ENCODE measurements around the gene DTX4. TPM values are rescaled to one million over a fixed set of nuclear protein-coding genes. Genes with fewer than 3 reads are reported as not detected.

Gene DTX4
- total RNA-seq, 2 experiments from 2014 or later, result 0.18 to 0.45 TPM

GRCh38 chr11:59182457-59183151 is 10.7 kb downstream of the DTX4 start:
- no peak overlapping the region for H3K4me3 Mint-ChIP-seq
- CTCF ChIA-PET, result interaction anchor here (1.0 to 3.3 kb wide), 5 partner anchors 10 to 34 kb away, joined by 3 to 16 read pairs (median 3); partner anchors contain the start of gene DTX4
- POLR2A ChIA-PET, result no interaction called here
- H3K27me3 Mint-ChIP-seq (ENCODE audit: low read depth), result peaks cover 5% of the 10 kb centered on the region
- DNase-seq, result no peak
- H3K9me3 Mint-ChIP-seq (ENCODE audit: insufficient read depth), result no peaks in the 10 kb centered on the region
- H3K27ac Mint-ChIP-seq, result no peak overlapping the region
- H3K4me1 Mint-ChIP-seq (ENCODE audit: low read depth), result no peaks in the 10 kb centered on the region
- no peak for ATAC-seq
- no peaks in the 10 kb centered on the region for H3K36me3 Mint-ChIP-seq (ENCODE audit: low read depth)

DNA sequence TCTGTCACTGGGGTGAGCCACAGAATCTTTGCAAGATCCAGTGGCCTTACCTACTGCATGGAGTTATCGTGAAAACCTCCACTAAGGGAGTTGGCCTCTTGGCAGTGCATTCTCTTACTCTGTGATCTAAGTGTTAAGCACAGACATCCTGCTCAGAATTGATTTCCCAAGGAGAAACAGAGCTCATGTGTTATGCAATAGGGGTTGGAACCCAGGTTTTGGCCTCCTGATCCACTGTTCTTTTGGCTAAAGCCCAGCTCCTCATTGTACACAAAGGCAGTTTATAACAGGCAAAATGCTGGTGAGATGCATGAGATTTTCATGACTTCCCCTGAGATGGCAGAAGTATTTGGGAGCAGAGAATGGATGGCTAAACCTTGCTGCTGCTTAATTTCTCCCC is 11.8 kb downstream of the DTX4 start:
- no peak overlapping the region for H3K27ac Mint-ChIP-seq
- ATAC-seq (no peak), DNase-seq (no peak)
- no peaks in the 10 kb centered on the region for H3K36me3 Mint-ChIP-seq (ENCODE audit: low read depth)
- H3K4me1 Mint-ChIP-seq (ENCODE audit: low read depth), result no peaks in the 10 kb centered on the region
- POLR2A ChIA-PET, result no interaction called here
- CTCF ChIA-PET, result interaction anchor here (0.9 to 4.5 kb wide), 2 partner anchors 10 to 48 kb away, joined by 3 to 113 read pairs; partner anchors contain the start of gene DTX4
- no peaks in the 10 kb centered on the region for H3K9me3 Mint-ChIP-seq (ENCODE audit: insufficient read depth)
- no peak overlapping the region for H3K4me3 Mint-ChIP-seq
- peaks cover 3% of the 10 kb centered on the region for H3K27me3 Mint-ChIP-seq (ENCODE audit: low read depth)

DNA sequence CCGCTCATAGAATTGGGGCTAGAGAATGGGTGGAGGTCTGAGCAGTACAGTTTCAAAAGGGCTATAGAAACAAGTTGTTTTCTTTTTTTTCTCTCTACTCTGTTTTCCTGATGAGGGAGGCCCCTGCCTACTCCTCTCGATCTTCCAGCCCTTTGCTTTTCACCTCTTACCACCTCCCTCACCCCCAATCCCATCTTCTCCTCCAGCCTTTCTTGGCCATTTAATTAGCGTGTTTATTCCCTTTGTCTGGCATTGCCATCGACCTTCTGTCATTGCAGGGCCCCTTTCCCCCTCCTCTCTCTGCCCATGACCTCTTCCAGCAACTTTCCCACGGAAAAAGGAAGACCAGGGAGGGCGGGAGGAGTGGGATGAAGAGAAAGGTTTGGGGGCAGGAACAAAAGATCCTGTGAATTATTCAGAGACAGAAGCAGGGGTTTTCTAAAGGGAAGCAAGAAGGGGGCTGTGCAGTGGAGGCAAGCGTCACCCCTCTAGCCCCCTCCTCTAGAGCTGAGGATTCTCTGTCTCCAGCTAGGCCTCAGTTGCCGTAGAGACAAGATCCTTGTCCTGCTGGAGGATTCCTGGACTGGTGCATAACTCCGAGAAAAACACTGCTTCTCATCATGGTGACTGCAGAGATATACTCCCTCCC is 12.9 kb downstream of the DTX4 start:
- H3K27me3 Mint-ChIP-seq (ENCODE audit: low read depth), result peaks cover 3% of the 10 kb centered on the region
- no peak for DNase-seq
- POLR2A ChIA-PET, result no interaction called here
- H3K36me3 Mint-ChIP-seq (ENCODE audit: low read depth), result no peaks in the 10 kb centered on the region
- H3K27ac Mint-ChIP-seq, result no peak overlapping the region
- ATAC-seq, result no peak
- CTCF ChIA-PET, result interaction anchor here (1.0 to 4.5 kb wide), 5 partner anchors 11 to 493 kb away, joined by 3 to 113 read pairs (median 18); partner anchors contain the start of gene DTX4
- no peaks in the 10 kb centered on the region for H3K4me1 Mint-ChIP-seq (ENCODE audit: low read depth)
- H3K4me3 Mint-ChIP-seq, result no peak overlapping the region
- no peaks in the 10 kb centered on the region for H3K9me3 Mint-ChIP-seq (ENCODE audit: insufficient read depth)

GRCh38 chr11:59185386-59185945 is 13.5 kb downstream of the DTX4 start:
- Mint-ChIP-seq H3K9me3 (ENCODE audit: insufficient read depth) (no peaks in the 10 kb centered on the region), H3K4me1 (ENCODE audit: low read depth) (no peaks in the 10 kb centered on the region), H3K27ac (no peak overlapping the region), H3K27me3 (ENCODE audit: low read depth) (peaks cover 3% of the 10 kb centered on the region), H3K4me3 (no peak overlapping the region), H3K36me3 (ENCODE audit: low read depth) (no peaks in the 10 kb centered on the region)
- CTCF ChIA-PET, result interaction anchor here (1.0 to 4.5 kb wide), 13 partner anchors 9 to 492 kb away, joined by 3 to 113 read pairs (median 7); partner anchors contain the start of gene DTX4
- DNase-seq (no peak), ATAC-seq (no peak)
- POLR2A ChIA-PET, result no interaction called here

GRCh38 chr11:59186130-59186594 is 14.2 kb downstream of the DTX4 start:
- Mint-ChIP-seq H3K36me3 (ENCODE audit: low read depth) (no peaks in the 10 kb centered on the region), H3K4me3 (no peak overlapping the region), H3K4me1 (ENCODE audit: low read depth) (peaks cover 4% of the 10 kb centered on the region), H3K27me3 (ENCODE audit: low read depth) (peaks cover 3% of the 10 kb centered on the region), H3K9me3 (ENCODE audit: insufficient read depth) (no peaks in the 10 kb centered on the region), H3K27ac (no peak overlapping the region)
- CTCF ChIA-PET, result interaction anchor here (0.6 to 4.5 kb wide), 16 partner anchors 8 to 286 kb away, joined by 3 to 113 read pairs (median 5); partner anchors contain the start of gene DTX4
- DNase-seq, result peak; percentile 53
- POLR2A ChIA-PET, result interaction anchor here (1.2 kb wide), 1 partner anchor 15 kb away, joined by 3 read pairs; no protein-coding TSS in a partner anchor
- peak; percentile 71 for ATAC-seq

- peaks cover 5% of the 10 kb centered on the region for H3K4me1 Mint-ChIP-seq (ENCODE audit: low read depth)
- no peak overlapping the region for H3K4me3 Mint-ChIP-seq
- no peaks in the 10 kb centered on the region for H3K9me3 Mint-ChIP-seq (ENCODE audit: insufficient read depth)
- POLR2A ChIA-PET, result interaction anchor here (1.2 kb wide), 1 partner anchor 16 kb away, joined by 3 read pairs; no protein-coding TSS in a partner anchor
- H3K27me3 Mint-ChIP-seq (ENCODE audit: low read depth), result peaks cover 3% of the 10 kb centered on the region
- DNase-seq (no peak), ATAC-seq (no peak)
- no peak overlapping the region for H3K27ac Mint-ChIP-seq
- CTCF ChIA-PET, result interaction anchor here (1.1 to 4.5 kb wide), 9 partner anchors 9 to 129 kb away, joined by 4 to 113 read pairs (median 8); partner anchors contain the start of gene DTX4
- no peaks in the 10 kb centered on the region for H3K36me3 Mint-ChIP-seq (ENCODE audit: low read depth)
Observed at GRCh38 chr11:59187035-59187434, 15.1 kb downstream of the DTX4 start.

- no peaks in the 10 kb centered on the region for H3K36me3 Mint-ChIP-seq (ENCODE audit: low read depth)
- no peak for DNase-seq
- peaks cover 5% of the 10 kb centered on the region for H3K4me1 Mint-ChIP-seq (ENCODE audit: low read depth)
- POLR2A ChIA-PET, result interaction anchor here (1.2 kb wide), 1 partner anchor 16 kb away, joined by 3 read pairs; no protein-coding TSS in a partner anchor
- peaks cover 3% of the 10 kb centered on the region for H3K27me3 Mint-ChIP-seq (ENCODE audit: low read depth)
- H3K9me3 Mint-ChIP-seq (ENCODE audit: insufficient read depth), result no peaks in the 10 kb centered on the region
- no peak overlapping the region for H3K4me3 Mint-ChIP-seq
- CTCF ChIA-PET, result interaction anchor here (0.6 to 4.5 kb wide), 7 partner anchors 8 to 300 kb away, joined by 3 to 113 read pairs (median 17); partner anchors contain the start of gene DTX4
- ATAC-seq, result no peak
- H3K27ac Mint-ChIP-seq, result no peak overlapping the region
Observed at GRCh38 chr11:59187587-59187986, 15.7 kb downstream of the DTX4 start.

GRCh38 chr11:59188954-59189353 is 17.0 kb downstream of the DTX4 start:
- ATAC-seq, result no peak
- H3K4me1 Mint-ChIP-seq (ENCODE audit: low read depth), result peaks cover 5% of the 10 kb centered on the region

DNA sequence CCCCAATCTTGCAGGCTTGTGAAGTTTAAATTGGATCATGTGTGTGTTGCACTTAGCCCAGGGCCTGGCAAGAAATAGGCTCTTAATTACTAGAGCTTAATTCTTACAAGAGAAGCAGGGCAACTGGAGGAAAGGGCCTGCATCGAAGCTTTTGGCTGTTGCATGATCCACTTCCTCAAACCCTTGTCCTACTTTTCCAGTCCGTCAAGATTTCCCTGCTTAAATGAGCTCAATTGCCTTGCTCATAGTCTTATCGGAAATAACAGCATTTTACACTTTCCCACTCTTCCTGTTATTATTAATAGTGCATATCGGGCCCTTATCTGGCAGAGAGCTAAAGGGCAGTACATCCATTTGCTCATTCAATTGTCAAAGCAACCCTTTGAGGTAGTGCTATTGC is 18.1 kb downstream of the DTX4 start:
- H3K4me1 Mint-ChIP-seq (ENCODE audit: low read depth), result peaks cover 5% of the 10 kb centered on the region
- H3K4me3 Mint-ChIP-seq, result no peak overlapping the region
- H3K36me3 Mint-ChIP-seq (ENCODE audit: low read depth), result no peaks in the 10 kb centered on the region
- DNase-seq (no peak), ATAC-seq (no peak)
- ChIA-PET CTCF (interaction anchor here (1.2 to 2.7 kb wide), 2 partner anchors 19 to 32 kb away, joined by 3 to 21 read pairs; partner anchors contain the start of gene DTX4), POLR2A (no interaction called here)
- H3K9me3 Mint-ChIP-seq (ENCODE audit: insufficient read depth), result no peaks in the 10 kb centered on the region
- H3K27ac Mint-ChIP-seq, result no peak overlapping the region
- peaks cover 4% of the 10 kb centered on the region for H3K27me3 Mint-ChIP-seq (ENCODE audit: low read depth)

More at GRCh38 chr11:59188954-59189353, 17.0 kb downstream of the DTX4 start:
- DNase-seq, result no peak
- peaks cover 3% of the 10 kb centered on the region for H3K27me3 Mint-ChIP-seq (ENCODE audit: low read depth)
- H3K27ac Mint-ChIP-seq, result no peak overlapping the region
- no peaks in the 10 kb centered on the region for H3K36me3 Mint-ChIP-seq (ENCODE audit: low read depth)
- POLR2A ChIA-PET, result no interaction called here
- CTCF ChIA-PET, result interaction anchor here (2.7 kb wide), 1 partner anchor 18 kb away, joined by 21 read pairs; the partner anchor contains the start of gene DTX4
- H3K9me3 Mint-ChIP-seq (ENCODE audit: insufficient read depth), result no peaks in the 10 kb centered on the region
- H3K4me3 Mint-ChIP-seq, result no peak overlapping the region

DNA sequence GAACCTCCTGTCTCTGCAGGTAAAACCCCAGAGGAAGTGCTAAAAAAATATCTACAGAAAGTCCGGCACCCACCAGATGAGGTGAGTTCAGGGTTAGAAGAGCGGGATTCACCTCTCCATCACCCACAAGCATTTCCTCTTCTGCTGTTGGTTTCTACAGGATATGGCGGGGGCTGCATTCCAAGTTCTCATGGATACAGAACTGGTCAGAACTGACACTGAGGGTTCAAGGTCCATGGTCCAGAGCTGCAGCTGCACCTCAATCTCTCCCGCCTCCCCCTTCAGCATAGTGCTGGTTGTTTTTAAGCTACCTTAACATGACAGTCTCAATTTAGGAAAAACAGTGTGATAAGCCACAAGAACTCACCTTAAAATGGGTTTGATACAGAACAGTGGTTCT is 19.2 kb downstream of the DTX4 start:
- DNase-seq (no peak), ATAC-seq (no peak)
- peaks cover 4% of the 10 kb centered on the region for H3K27me3 Mint-ChIP-seq (ENCODE audit: low read depth)
- no peak overlapping the region for H3K27ac Mint-ChIP-seq
- CTCF ChIA-PET, result no interaction called here
- peaks cover 5% of the 10 kb centered on the region for H3K4me1 Mint-ChIP-seq (ENCODE audit: low read depth)
- POLR2A ChIA-PET, result no interaction called here
- H3K4me3 Mint-ChIP-seq, result no peak overlapping the region
- H3K9me3 Mint-ChIP-seq (ENCODE audit: insufficient read depth), result no peaks in the 10 kb centered on the region
- no peaks in the 10 kb centered on the region for H3K36me3 Mint-ChIP-seq (ENCODE audit: low read depth)

DNA sequence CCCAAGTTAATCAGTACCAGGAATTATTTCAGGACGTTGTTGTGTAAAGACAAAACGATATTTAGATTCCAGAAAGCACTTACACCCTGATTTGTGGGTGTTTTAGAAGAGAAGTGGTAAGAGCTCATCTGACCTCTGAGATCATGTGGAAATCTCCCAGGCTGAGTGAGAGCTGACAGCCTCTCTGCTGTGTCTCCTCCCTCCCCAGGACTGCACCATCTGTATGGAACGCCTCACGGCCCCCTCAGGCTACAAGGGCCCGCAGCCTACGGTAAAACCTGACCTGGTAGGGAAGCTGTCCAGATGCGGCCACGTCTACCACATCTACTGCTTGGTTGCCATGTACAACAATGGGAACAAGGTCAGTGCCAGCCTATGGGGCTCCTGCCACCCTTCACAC is 20.0 kb downstream of the DTX4 start:
- ATAC-seq (no peak), DNase-seq (no peak)
- H3K36me3 Mint-ChIP-seq (ENCODE audit: low read depth), result no peaks in the 10 kb centered on the region
- H3K4me1 Mint-ChIP-seq (ENCODE audit: low read depth), result peaks cover 5% of the 10 kb centered on the region
- H3K4me3 Mint-ChIP-seq, result no peak overlapping the region
- no peaks in the 10 kb centered on the region for H3K9me3 Mint-ChIP-seq (ENCODE audit: insufficient read depth)
- H3K27ac Mint-ChIP-seq, result no peak overlapping the region
- ChIA-PET CTCF (interaction anchor here (1.0 to 1.4 kb wide), 3 partner anchors 10 to 14 kb away, joined by 3 read pairs; no protein-coding TSS in a partner anchor), POLR2A (no interaction called here)
- peaks cover 4% of the 10 kb centered on the region for H3K27me3 Mint-ChIP-seq (ENCODE audit: low read depth)
